Psoas muscle (tissue), 8 donors: ENCODE measurements around the gene SMAD7. TPM values are rescaled to one million over a fixed set of nuclear protein-coding genes. Genes with fewer than 3 reads are reported as not detected.

ENCODE experiments used
- ATAC-seq, 4 donors: fragments of 200-7000 bp; cut with Tn5 transposase; one replicate each; pipeline ENCODE4 v1.9.1; 2020; ENCODE audit warnings: moderate library complexity in 3 of 4, mild to moderate bottlenecking in 2 of 4
- DNase-seq, 2 donors: peaks; one replicate each; pipeline ENCODE4 v3.0.0-alpha.2; 2020
- H3K27ac ChIP-seq: fragments of 200-600 bp; one replicate; pipeline ENCODE4 v1.8.0; 2022
- H3K27me3 ChIP-seq, 3 donors: fragments of 200-600 bp in 1 of 3; one replicate each; pipeline versions ENCODE4 v1.6.1 to v1.8.0; 2013 to 2022; ENCODE audit warnings: low read length in 2 of 3, mild to moderate bottlenecking in 2 of 3, moderate library complexity in 1 of 3; ENCODE audit not compliant: insufficient read depth in 3 of 3
- H3K36me3 ChIP-seq, 2 donors: fragments of 200-600 bp in 1 of 2; one replicate each; pipeline versions ENCODE4 v1.6.1 to v1.8.0; 2013 to 2022; ENCODE audit warnings: low read depth in 1 of 2, mild to moderate bottlenecking in 1 of 2, moderate library complexity in 1 of 2; ENCODE audit not compliant: insufficient read depth in 1 of 2
- H3K4me1 ChIP-seq: fragments of 200-600 bp; one replicate; pipeline ENCODE4 v1.8.0; 2022
- H3K4me3 ChIP-seq: fragments of 200-600 bp; one replicate; pipeline ENCODE4 v1.8.0; 2022; ENCODE audit warnings: mild to moderate bottlenecking
- H3K9me3 ChIP-seq: fragments of 200-600 bp; one replicate; pipeline ENCODE4 v1.8.0; 2022
- WGBS, 3 donors: extraction: QIAGEN DNeasy Blood & Tissue Kit; methylation state at CpG; one replicate each; pipeline versions ENCODE4 v1.1.6 to v1.1.7; 2013; 5-methylcytosine and 5-hydroxymethylcytosine counted together
- intact Hi-C, 2 donors: fragments of 100-400 bp; cut with DNase I; formaldehyde crosslinking; loops; one replicate each; pipeline versions ENCODE4 v1.11.0 to v1.14.2; 2022
- polyA plus RNA-seq, 3 donors: library from polyadenylated mRNA; stranded (reverse); fragments of 200-250 nt; gene quantifications; one replicate each; pipeline ENCODE4 v1.2.3, GENCODE V29; 2013
- total RNA-seq, 4 donors: library from RNA; stranded (reverse); fragmentation: NEBNext Ultra II Directional in 2 of 4; extraction: Animal tissue kit (Norgen Biotek cat#: 25700) in 2 of 4; gene quantifications; one replicate each; pipeline versions ENCODE4 v1.2.1 to v1.2.4, GENCODE V29; 2021 to 2023
- TF ChIP-seq, protein P1 (sequence below): fragments of 200-600 bp; IDR thresholded peaks from one replicate; pipeline ENCODE4 v1.8.0; 2022; ENCODE audit warnings: antibody characterized with exemption
- donor health status: healthy with polysubstance abuse.
- donor health status: DM: no; HTN: no; CAD: no; lungs with moderate emphysema.
- donor health status: Bipolar disorder and iron deficiency.
- donor health status: healthy.
- donor health status: DM: yes; HTN: yes; CAD: no.
- donor health status: DM: no; HTN: no; CAD: no.
- donor health status: DM: no; HTN: no; CAD: no.
- donor health status: DM: yes; HTN: yes; CAD: no.

The SMAD7 gene
- total and polyA plus RNA-seq, 7 donors, result 5.4 to 14.7 (median 8.4) TPM

- H3K4me3 ChIP-seq, result no peak overlapping the region
- ATAC-seq, result no peak
- TF ChIP-seq, protein P1, sequence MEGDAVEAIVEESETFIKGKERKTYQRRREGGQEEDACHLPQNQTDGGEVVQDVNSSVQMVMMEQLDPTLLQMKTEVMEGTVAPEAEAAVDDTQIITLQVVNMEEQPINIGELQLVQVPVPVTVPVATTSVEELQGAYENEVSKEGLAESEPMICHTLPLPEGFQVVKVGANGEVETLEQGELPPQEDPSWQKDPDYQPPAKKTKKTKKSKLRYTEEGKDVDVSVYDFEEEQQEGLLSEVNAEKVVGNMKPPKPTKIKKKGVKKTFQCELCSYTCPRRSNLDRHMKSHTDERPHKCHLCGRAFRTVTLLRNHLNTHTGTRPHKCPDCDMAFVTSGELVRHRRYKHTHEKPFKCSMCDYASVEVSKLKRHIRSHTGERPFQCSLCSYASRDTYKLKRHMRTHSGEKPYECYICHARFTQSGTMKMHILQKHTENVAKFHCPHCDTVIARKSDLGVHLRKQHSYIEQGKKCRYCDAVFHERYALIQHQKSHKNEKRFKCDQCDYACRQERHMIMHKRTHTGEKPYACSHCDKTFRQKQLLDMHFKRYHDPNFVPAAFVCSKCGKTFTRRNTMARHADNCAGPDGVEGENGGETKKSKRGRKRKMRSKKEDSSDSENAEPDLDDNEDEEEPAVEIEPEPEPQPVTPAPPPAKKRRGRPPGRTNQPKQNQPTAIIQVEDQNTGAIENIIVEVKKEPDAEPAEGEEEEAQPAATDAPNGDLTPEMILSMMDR, result no peak
- no peaks in the 10 kb centered on the region for H3K9me3 ChIP-seq
- no peaks in the 10 kb centered on the region for H3K27me3 ChIP-seq
- H3K36me3 ChIP-seq, result no peaks in the 10 kb centered on the region
- H3K4me1 ChIP-seq, result peaks cover 23% of the 10 kb centered on the region
- H3K27ac ChIP-seq, result no peak overlapping the region
- peak in 1 of 2 donors; percentile 36 for DNase-seq
- intact Hi-C loops, result no loop called here
- 68 to 73% (median 70%) methylated on average over 8 of the region's 8 CpGs for WGBS, 3 donors
These were observed 46.2 kb upstream of the SMAD7 start for GRCh38 chr18:48996901-48997463.

GRCh38 chr18:48996041-48996440 lies 45.3 kb upstream of the SMAD7 start:
- ATAC-seq (no peak), DNase-seq (peak in 1 of 2 donors; percentile 5)
- Histone ChIP-seq H3K4me1 (peaks cover 23% of the 10 kb centered on the region), H3K9me3 (no peaks in the 10 kb centered on the region), H3K4me3 (no peak overlapping the region), H3K27me3 (no peaks in the 10 kb centered on the region), H3K36me3 (no peaks in the 10 kb centered on the region), H3K27ac (no peak overlapping the region)
- TF ChIP-seq, protein P1, result no peak
- 96 to 99% (median 99%) methylated on average over 4 of the region's 4 CpGs for WGBS, 3 donors
- intact Hi-C loops, result no loop called here

DNA sequence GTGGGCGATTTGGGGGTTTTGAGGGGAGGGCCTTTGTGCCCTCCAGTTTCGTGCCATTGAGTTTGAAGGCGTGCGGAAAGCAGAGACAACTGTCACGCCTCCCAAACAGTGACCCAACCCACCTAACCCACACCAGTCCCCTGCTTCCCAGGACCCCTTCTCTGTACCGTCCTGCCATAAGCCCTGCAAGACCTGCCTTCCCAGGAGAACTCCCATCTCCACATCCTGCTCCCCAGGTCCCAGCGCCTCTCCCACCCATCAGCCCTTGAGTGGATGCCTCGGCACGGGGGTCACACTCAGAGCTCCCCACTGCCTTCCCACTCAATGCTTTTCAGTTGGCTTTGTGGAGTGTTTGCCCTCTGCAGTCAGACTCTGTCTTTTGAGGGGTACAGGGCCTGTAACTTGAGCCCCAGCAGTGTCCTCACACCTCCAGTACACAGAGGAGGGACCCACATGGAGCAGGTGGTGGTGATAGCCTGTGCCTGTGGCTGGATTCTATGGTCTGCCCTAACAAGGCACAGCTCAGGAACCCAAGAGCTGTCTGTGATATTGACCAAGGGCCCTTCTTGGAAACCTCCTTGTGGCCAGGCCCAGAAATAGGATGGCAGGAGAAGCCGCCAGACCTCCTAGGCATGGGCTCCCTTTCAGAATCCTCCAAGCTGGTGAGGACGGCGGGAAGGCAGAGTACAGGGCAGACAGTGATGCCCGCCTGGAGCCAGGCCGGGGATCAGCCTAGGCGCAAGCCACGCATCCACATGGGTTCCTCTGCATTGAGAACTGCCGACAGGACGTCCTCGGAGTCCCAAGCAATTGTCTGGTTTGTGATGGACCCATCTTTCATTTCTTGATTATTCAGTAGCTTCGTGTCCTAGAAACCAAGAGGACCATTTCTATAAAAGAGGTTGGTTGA lies 44.4 kb upstream of the SMAD7 start:
- DNase-seq, result peak in 1 of 2 donors; percentile 17
- H3K4me1 ChIP-seq, result peaks cover 23% of the 10 kb centered on the region
- no peaks in the 10 kb centered on the region for H3K36me3 ChIP-seq
- no peaks in the 10 kb centered on the region for H3K27me3 ChIP-seq
- no peaks in the 10 kb centered on the region for H3K9me3 ChIP-seq
- intact Hi-C loops, result no loop called here
- no peak for ATAC-seq
- TF ChIP-seq, protein P1, result no peak
- H3K27ac ChIP-seq, result no peak overlapping the region
- H3K4me3 ChIP-seq, result no peak overlapping the region
- 91 to 96% (median 93%) methylated on average over 20 of the region's 20 CpGs for WGBS, 3 donors

DNA sequence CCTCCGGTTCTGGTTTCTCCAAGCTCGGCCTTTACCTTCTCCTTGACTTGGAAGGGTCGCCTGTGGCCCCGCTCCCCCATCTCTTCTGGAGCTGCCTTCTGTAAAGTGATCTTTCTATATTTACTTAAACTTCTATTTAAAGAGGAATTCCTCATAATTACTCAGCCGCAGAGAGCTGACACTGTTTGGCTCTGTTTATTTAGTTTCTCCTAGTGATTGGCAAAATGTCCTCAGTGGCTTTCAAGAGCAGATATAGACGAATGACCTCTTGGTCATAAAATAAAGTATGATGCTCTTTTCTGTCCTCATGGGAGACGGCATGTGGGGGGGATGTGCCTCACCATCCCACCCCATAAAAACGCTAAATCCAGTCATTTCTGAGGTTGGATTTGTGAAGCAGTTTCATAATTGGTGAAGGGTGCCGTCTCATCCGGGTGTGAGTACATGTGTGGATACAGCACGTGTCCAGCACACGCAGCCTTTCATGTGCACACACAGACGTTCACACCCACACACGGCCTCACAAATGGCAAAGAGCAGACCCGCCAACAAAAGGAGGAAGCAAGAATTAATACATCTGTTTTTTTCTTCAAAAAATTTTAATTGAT lies 43.4 kb upstream of the SMAD7 start:
- peak in 1 of 4 donors; percentile 42 for ATAC-seq

More for the DNA sequence above, 43.4 kb upstream of the SMAD7 start:
- peak; percentile 55 to 56 for DNase-seq
- Histone ChIP-seq H3K27ac (peak overlapping the region; percentile 60), H3K36me3 (no peaks in the 10 kb centered on the region), H3K27me3 (no peaks in the 10 kb centered on the region), H3K4me1 (peaks cover 23% of the 10 kb centered on the region), H3K4me3 (no peak overlapping the region), H3K9me3 (no peaks in the 10 kb centered on the region)
- 23 to 33% (median 25%) methylated on average over 15 of the region's 15 CpGs for WGBS, 3 donors
- TF ChIP-seq, protein P1, result no peak
- intact Hi-C loops, result no loop called here
